KOPT-K1 (cell line): ENCODE measurements around the gene NAP1L4.

ENCODE experiments used
- H3K27ac ChIP-seq: fragments of 200-600 bp; sonication (generic); 2 replicates; pipeline ENCODE4 v1.5.1; 2016; ENCODE audit warnings: antibody characterized with exemption, mild to moderate bottlenecking, low read depth, low read length; ENCODE audit not compliant: poor library complexity, severe bottlenecking
- H3K36me3 ChIP-seq: fragments of 200-600 bp; sonication (generic); 2 replicates; pipeline ENCODE4 v1.5.1; 2017; ENCODE audit warnings: antibody characterized with exemption, mild to moderate bottlenecking, low read length, moderate library complexity; ENCODE audit not compliant: insufficient read depth
- H3K9me3 ChIP-seq: fragments of 200-600 bp; sonication (generic); 2 replicates; pipeline ENCODE4 v1.5.1; 2017; ENCODE audit warnings: antibody characterized with exemption, low read length, mild to moderate bottlenecking; ENCODE audit not compliant: insufficient read depth, poor library complexity, severe bottlenecking

NAP1L4 gene

GRCh38 chr11:3002871-3003270, 10.7 kb upstream of the NAP1L4 start:
- H3K9me3 ChIP-seq = no peaks in the 10 kb centered on the region
- H3K27ac ChIP-seq = no peak overlapping the region
- peaks cover 77% of the 10 kb centered on the region for H3K36me3 ChIP-seq

GRCh38 chr11:3002351-3002861, 10.3 kb upstream of the NAP1L4 start:
- no peaks in the 10 kb centered on the region for H3K9me3 ChIP-seq
- no peak overlapping the region for H3K27ac ChIP-seq
- peaks cover 72% of the 10 kb centered on the region for H3K36me3 ChIP-seq

GRCh38 chr11:3001496-3001895, 9.4 kb upstream of the NAP1L4 start:
- H3K36me3 ChIP-seq = peaks cover 64% of the 10 kb centered on the region
- H3K9me3 ChIP-seq = no peaks in the 10 kb centered on the region
- H3K27ac ChIP-seq = no peak overlapping the region

- H3K9me3 ChIP-seq = no peaks in the 10 kb centered on the region
- no peak overlapping the region for H3K27ac ChIP-seq
- H3K36me3 ChIP-seq = peaks cover 52% of the 10 kb centered on the region
Measured at GRCh38 chr11:3000032-3000961, 8.2 kb upstream of the NAP1L4 start.

GRCh38 chr11:2999464-2999998, 7.4 kb upstream of the NAP1L4 start:
- no peak overlapping the region for H3K27ac ChIP-seq
- no peaks in the 10 kb centered on the region for H3K9me3 ChIP-seq
- H3K36me3 ChIP-seq = peaks cover 47% of the 10 kb centered on the region

- H3K36me3 ChIP-seq = peaks cover 34% of the 10 kb centered on the region
- no peaks in the 10 kb centered on the region for H3K9me3 ChIP-seq
- no peak overlapping the region for H3K27ac ChIP-seq
Measured at GRCh38 chr11:2998073-2998850, 6.1 kb upstream of the NAP1L4 start.

GRCh38 chr11:2997406-2997805, 5.3 kb upstream of the NAP1L4 start:
- H3K9me3 ChIP-seq = no peaks in the 10 kb centered on the region
- peaks cover 26% of the 10 kb centered on the region for H3K36me3 ChIP-seq
- no peak overlapping the region for H3K27ac ChIP-seq

GRCh38 chr11:2996976-2997375, 4.8 kb upstream of the NAP1L4 start:
- Histone ChIP-seq H3K27ac (no peak overlapping the region), H3K36me3 (peaks cover 21% of the 10 kb centered on the region), H3K9me3 (no peaks in the 10 kb centered on the region)

- H3K27ac ChIP-seq = no peak overlapping the region
- peaks cover 12% of the 10 kb centered on the region for H3K36me3 ChIP-seq
- no peaks in the 10 kb centered on the region for H3K9me3 ChIP-seq
Measured at GRCh38 chr11:2995893-2996554, 3.9 kb upstream of the NAP1L4 start.

- Histone ChIP-seq H3K36me3 (peaks cover 3% of the 10 kb centered on the region; the same call in 1 of the 2 replicates), H3K27ac (no peak overlapping the region), H3K9me3 (no peaks in the 10 kb centered on the region)
Measured at GRCh38 chr11:2995031-2995561, 3.0 kb upstream of the NAP1L4 start.

GRCh38 chr11:2994336-2994730, 2.2 kb upstream of the NAP1L4 start:
- Histone ChIP-seq H3K27ac (no peak overlapping the region), H3K9me3 (no peaks in the 10 kb centered on the region), H3K36me3 (no peaks in the 10 kb centered on the region)

- H3K27ac ChIP-seq = peak overlapping the region; percentile 86
- no peaks in the 10 kb centered on the region for H3K9me3 ChIP-seq
- no peaks in the 10 kb centered on the region for H3K36me3 ChIP-seq
Measured at GRCh38 chr11:2992997-2993325, 832 bp upstream of the NAP1L4 start.

GRCh38 chr11:2991452-2992233, 486 bp downstream of the NAP1L4 start:
- Histone ChIP-seq H3K9me3 (no peaks in the 10 kb centered on the region), H3K36me3 (peaks cover 12% of the 10 kb centered on the region), H3K27ac (peak overlapping the region; percentile 86)
